ENCODE measurements around the gene GALK2. TPM values are rescaled to one million over a fixed set of nuclear protein-coding genes. Genes with fewer than 3 reads are reported as not detected.
A peak's percentile ranks its signal among the peaks of the same experiment; 100 is the strongest.

GALK2 gene
- total RNA-seq, 1 experiment from 2014 or later, result 13.7 TPM

GRCh38 chr15:49327927-49328326 is 157.9 kb downstream of the GALK2 start:
- Histone ChIP-seq H3K9me3 (ENCODE audit: control insufficient read depth, low read depth, low read length) (no peaks in the 10 kb centered on the region), H3T11ph (ENCODE audit: low read length) (no peak overlapping the region), H2AK5ac (ENCODE audit: insufficient read length, low read length) (no peak overlapping the region), H2BK20ac (ENCODE audit: low read depth, low read length, poor library complexity, severe bottlenecking) (no peak overlapping the region), H3K14ac (ENCODE audit: insufficient read depth, low read length) (no peak overlapping the region), H2BK120ac (ENCODE audit: low read depth, low read length, poor library complexity, severe bottlenecking) (no peak overlapping the region), H3K23me2 (ENCODE audit: insufficient read length, low read depth, low read length, poor library complexity, severe bottlenecking) (no peaks in the 10 kb centered on the region), H2BK12ac (ENCODE audit: insufficient read length, low read depth, low read length) (peak overlapping the region; percentile 59), H3K79me2 (ENCODE audit: insufficient read depth, low read length) (no peaks in the 10 kb centered on the region), H2BK5ac (ENCODE audit: insufficient read length, low read length) (no peak overlapping the region), H3K18ac (ENCODE audit: insufficient read length, low read depth, low read length) (no peak overlapping the region), H3K9ac (ENCODE audit: extremely low read depth, insufficient read length, low read length) (no peak overlapping the region), H2BK15ac (ENCODE audit: low read depth, low read length) (no peak overlapping the region), H3K27ac (ENCODE audit: insufficient read length, low read depth, low read length) (no peak overlapping the region), H3K27me3 (ENCODE audit: insufficient read depth, low read length) (no peaks in the 10 kb centered on the region), H3K4ac (ENCODE audit: low read depth, low read length) (no peak overlapping the region), H4K91ac (ENCODE audit: insufficient read length, low read depth, low read length) (no peak overlapping the region), H3K56ac (ENCODE audit: insufficient read length, low read depth, low read length) (no peak overlapping the region), H4K8ac (replicated peaks; ENCODE audit: insufficient read length, low read depth, low read length) (no peak overlapping the region), H3K79me1 (ENCODE audit: insufficient read depth, low read depth, low read length, poor library complexity, severe bottlenecking) (no peaks in the 10 kb centered on the region), H4K20me1 (ENCODE audit: control insufficient read depth, insufficient read depth, insufficient read length) (no peaks in the 10 kb centered on the region), H3K23ac (ENCODE audit: insufficient read length, low read depth, low read length) (no peak overlapping the region), H3K4me1 (ENCODE audit: insufficient read depth, low read length) (peaks cover 7% of the 10 kb centered on the region; the same call in 1 of the 2 replicates), H2AFZ (ENCODE audit: low read length) (no peak overlapping the region), H3K4me2 (ENCODE audit: insufficient read depth, insufficient read length, low read length) (no peak overlapping the region), H4K5ac (ENCODE audit: insufficient read length, low read depth, low read length) (no peak overlapping the region)
- H3K4me3 Mint-ChIP-seq, result no peak overlapping the region
- TF ChIP-seq CTCF (conservative IDR thresholded peaks at IDR 0.05), result no peak
- no CpG with 5 or more reads among the region's 4 CpGs for WGBS (ENCODE audit: extremely low coverage, insufficient read length, low lambda C conversion rate)
- H3K36me3 Mint-ChIP-seq (ENCODE audit: insufficient read depth in 1 of 3, low read depth in 3 of 3), result peaks cover 0 to 2% (median under 1%) of the 10 kb centered on the region in 3 experiments; a peak in 2 of 7 replicates
- H3K27ac Mint-ChIP-seq, result peak overlapping the region; percentile 92 to 97 (median 97)
- peaks cover 48 to 70% of the 10 kb centered on the region in 2 experiments for H3K4me1 Mint-ChIP-seq
- no peaks in the 10 kb centered on the region for H3K9me3 Mint-ChIP-seq
- no peaks in the 10 kb centered on the region for H3K27me3 Mint-ChIP-seq (ENCODE audit: low read depth)
- DNase-seq, result no peak
